ENCODE measurements around the gene ARL15.

Gene ARL15

GRCh38 chr5:53884844-53885243, 425.5 kb downstream of the ARL15 start:
- TF ChIP-seq CTCF (IDR thresholded peaks at IDR 0.05; ENCODE audit: low read depth, low read length, missing control alignments), result no peak
- no peak for DNase-seq (ENCODE audit: low read depth)
- no peak overlapping the region for H3K4me3 ChIP-seq (ENCODE audit: low read depth, low read length)

GRCh38 chr5:53884417-53884816, 426.0 kb downstream of the ARL15 start:
- H3K4me3 ChIP-seq (ENCODE audit: low read depth, low read length), result no peak overlapping the region
- TF ChIP-seq CTCF (IDR thresholded peaks at IDR 0.05; ENCODE audit: low read depth, low read length, missing control alignments), result no peak
- DNase-seq (ENCODE audit: low read depth), result no peak

- no peak for TF ChIP-seq CTCF (IDR thresholded peaks at IDR 0.05; ENCODE audit: low read depth, low read length, missing control alignments)
- no peak overlapping the region for H3K4me3 ChIP-seq (ENCODE audit: low read depth, low read length)
- DNase-seq (ENCODE audit: low read depth), result no peak
Observed at GRCh38 chr5:53882676-53883031, 427.7 kb downstream of the ARL15 start.

GRCh38 chr5:53882006-53882675, 428.2 kb downstream of the ARL15 start:
- no peak for TF ChIP-seq CTCF (IDR thresholded peaks at IDR 0.05; ENCODE audit: low read depth, low read length, missing control alignments)
- no peak for DNase-seq (ENCODE audit: low read depth)
- H3K4me3 ChIP-seq (ENCODE audit: low read depth, low read length), result no peak overlapping the region

GRCh38 chr5:53879708-53880323, 430.6 kb downstream of the ARL15 start:
- DNase-seq (ENCODE audit: low read depth), result no peak
- H3K4me3 ChIP-seq (ENCODE audit: low read depth, low read length), result no peak overlapping the region
- TF ChIP-seq CTCF (IDR thresholded peaks at IDR 0.05; ENCODE audit: low read depth, low read length, missing control alignments), result no peak

GRCh38 chr5:53878015-53878414, 432.4 kb downstream of the ARL15 start:
- no peak for TF ChIP-seq CTCF (IDR thresholded peaks at IDR 0.05; ENCODE audit: low read depth, low read length, missing control alignments)
- H3K4me3 ChIP-seq (ENCODE audit: low read depth, low read length), result no peak overlapping the region
- no peak for DNase-seq (ENCODE audit: low read depth)

GRCh38 chr5:53877243-53877642, 433.1 kb downstream of the ARL15 start:
- H3K4me3 ChIP-seq (ENCODE audit: low read depth, low read length), result no peak overlapping the region
- no peak for DNase-seq (ENCODE audit: low read depth)
- TF ChIP-seq CTCF (IDR thresholded peaks at IDR 0.05; ENCODE audit: low read depth, low read length, missing control alignments), result no peak
